Measurements from ENCODE around the gene CCDC146. TPM values are rescaled to one million over a fixed set of nuclear protein-coding genes. Genes with fewer than 3 reads are reported as not detected.

CCDC146 gene
- total and polyA plus RNA-seq, 9 of the 15 experiments (the other 6 are each of a cell fraction or from before 2014, with no cell fraction given): 0.10 to 0.98 (median 0.26) TPM; not detected in 1

DNA sequence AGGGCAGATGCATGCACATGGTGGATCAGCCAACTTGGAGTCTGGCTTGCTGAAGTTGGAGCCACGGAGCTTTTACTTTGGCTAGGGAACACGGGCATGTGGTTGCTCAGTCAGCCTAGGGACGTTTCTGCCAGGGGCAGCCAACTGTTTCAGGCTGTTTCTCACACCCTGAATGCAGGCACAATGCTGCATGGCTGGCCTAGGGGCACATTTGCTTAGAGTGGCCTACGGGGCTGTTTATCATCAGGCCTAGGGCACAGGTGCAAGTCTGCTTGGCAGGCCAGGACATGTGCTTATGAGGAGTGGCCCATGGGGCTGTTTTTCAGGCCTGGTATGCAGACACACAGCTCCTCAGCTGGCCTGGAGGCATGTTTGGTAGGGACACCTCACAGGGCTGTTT is 186.4 kb downstream of the CCDC146 start:
- POLR2A ChIA-PET: interaction anchor here (0.5 to 0.6 kb wide), 2 partner anchors 24 to 146 kb away, joined by 3 read pairs; no protein-coding TSS in a partner anchor
- peak overlapping the region in 1 of 2 experiments; percentile 31; a peak in 1 of 4 replicates for H3K9ac ChIP-seq (ENCODE audit: insufficient read depth in 1 of 2, low read depth in 2 of 2, low read length in 2 of 2)
- CTCF ChIA-PET (ENCODE audit: low intra/inter-chr PET ratio): interaction anchor here (0.6 kb wide), 1 partner anchor 76 kb away, joined by 3 read pairs; no protein-coding TSS in a partner anchor
- no peaks in the 10 kb centered on the region; a peak in 1 of 5 replicates for H3K4me1 ChIP-seq (replicated peaks in 1 of 2; ENCODE audit: control insufficient read depth in 2 of 2, insufficient read depth in 2 of 2, low read length in 2 of 2)
- H3K4me3 ChIP-seq: no peak overlapping the region
- FAIRE-seq (no peak), ATAC-seq (no peak), DNase-seq (ENCODE audit: extremely low read depth in 1 of 4, low spot score in 3 of 4) (no peak)
- no TSS peak for BruUV-seq (replicated peaks)
- in situ Hi-C loops (cut with MboI) (no loop called here), intact Hi-C loops (cut with micrococcal nuclease) (no loop called here)
- no peak overlapping the region for H3K4me2 ChIP-seq (ENCODE audit: insufficient read depth, low read length)
- no peaks in the 10 kb centered on the region for H3K79me2 ChIP-seq (ENCODE audit: control insufficient read depth, insufficient read depth, low read length)
- H4K20me1 ChIP-seq (replicated peaks; ENCODE audit: control insufficient read depth, insufficient read depth, low read length): no peaks in the 10 kb centered on the region
- H2AFZ ChIP-seq (ENCODE audit: low read depth, low read length): no peak overlapping the region
- no peaks in the 10 kb centered on the region for H3K9me3 ChIP-seq (replicated peaks; ENCODE audit: control insufficient read depth, insufficient read depth, low read depth, low read length)
- H3K36me3 ChIP-seq (ENCODE audit: control insufficient read depth, insufficient read depth, low read length): no peaks in the 10 kb centered on the region
- WGBS (ENCODE audit: insufficient coverage, low coverage, missing lambda C conversion rate): 2% methylated on average over 4 of the region's 4 CpGs
- no peaks in the 10 kb centered on the region for H3K9me1 ChIP-seq (ENCODE audit: control insufficient read depth, insufficient read depth, low read length)
- peaks cover 6 to 14% of the 10 kb centered on the region in 2 experiments; a peak in 4 of 5 replicates for H3K27me3 ChIP-seq (ENCODE audit: control insufficient read depth in 2 of 2, insufficient read depth in 2 of 2, low read length in 2 of 2)
- no peak overlapping the region for H3K27ac ChIP-seq (ENCODE audit: extremely low read depth, low read depth, low read length)
- TF ChIP-seq SP1 (CRISPR knock-in tag; IDR thresholded peaks at IDR 0.05) (no peak), CEBPB (tag; IDR thresholded peaks at IDR 0.05) (no peak), ESRRA (IDR thresholded peaks at IDR 0.05; ENCODE audit: borderline replicate concordance, low read depth) (no peak), MCM2 (IDR thresholded peaks at IDR 0.05; ENCODE audit: low read depth) (no peak), SRSF3 (IDR thresholded peaks at IDR 0.05; ENCODE audit: insufficient read depth, low read length) (no peak), SRSF9 (IDR thresholded peaks at IDR 0.05; ENCODE audit: borderline replicate concordance, low read depth, low read length) (no peak), MED1 (CRISPR knock-in tag; IDR thresholded peaks at IDR 0.05; ENCODE audit: borderline replicate concordance) (no peak)
- TF ChIP-seq, protein P1, sequence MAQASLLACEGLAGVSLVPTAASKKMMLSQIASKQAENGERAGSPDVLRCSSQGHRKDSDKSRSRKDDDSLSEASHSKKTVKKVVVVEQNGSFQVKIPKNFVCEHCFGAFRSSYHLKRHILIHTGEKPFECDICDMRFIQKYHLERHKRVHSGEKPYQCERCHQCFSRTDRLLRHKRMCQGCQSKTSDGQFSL (CRISPR knock-in tag; IDR thresholded peaks at IDR 0.05): no peak
- TF ChIP-seq, protein P1 (tag; IDR thresholded peaks at IDR 0.05): no peak
- TF ChIP-seq, protein P2, sequence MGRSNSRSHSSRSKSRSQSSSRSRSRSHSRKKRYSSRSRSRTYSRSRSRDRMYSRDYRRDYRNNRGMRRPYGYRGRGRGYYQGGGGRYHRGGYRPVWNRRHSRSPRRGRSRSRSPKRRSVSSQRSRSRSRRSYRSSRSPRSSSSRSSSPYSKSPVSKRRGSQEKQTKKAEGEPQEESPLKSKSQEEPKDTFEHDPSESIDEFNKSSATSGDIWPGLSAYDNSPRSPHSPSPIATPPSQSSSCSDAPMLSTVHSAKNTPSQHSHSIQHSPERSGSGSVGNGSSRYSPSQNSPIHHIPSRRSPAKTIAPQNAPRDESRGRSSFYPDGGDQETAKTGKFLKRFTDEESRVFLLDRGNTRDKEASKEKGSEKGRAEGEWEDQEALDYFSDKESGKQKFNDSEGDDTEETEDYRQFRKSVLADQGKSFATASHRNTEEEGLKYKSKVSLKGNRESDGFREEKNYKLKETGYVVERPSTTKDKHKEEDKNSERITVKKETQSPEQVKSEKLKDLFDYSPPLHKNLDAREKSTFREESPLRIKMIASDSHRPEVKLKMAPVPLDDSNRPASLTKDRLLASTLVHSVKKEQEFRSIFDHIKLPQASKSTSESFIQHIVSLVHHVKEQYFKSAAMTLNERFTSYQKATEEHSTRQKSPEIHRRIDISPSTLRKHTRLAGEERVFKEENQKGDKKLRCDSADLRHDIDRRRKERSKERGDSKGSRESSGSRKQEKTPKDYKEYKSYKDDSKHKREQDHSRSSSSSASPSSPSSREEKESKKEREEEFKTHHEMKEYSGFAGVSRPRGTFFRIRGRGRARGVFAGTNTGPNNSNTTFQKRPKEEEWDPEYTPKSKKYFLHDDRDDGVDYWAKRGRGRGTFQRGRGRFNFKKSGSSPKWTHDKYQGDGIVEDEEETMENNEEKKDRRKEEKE (IDR thresholded peaks at IDR 0.05; ENCODE audit: borderline replicate concordance in 1 of 2, control insufficient read depth in 1 of 2, low read depth in 2 of 2, low read length in 1 of 2): no peak
- TF ChIP-seq, protein P3, sequence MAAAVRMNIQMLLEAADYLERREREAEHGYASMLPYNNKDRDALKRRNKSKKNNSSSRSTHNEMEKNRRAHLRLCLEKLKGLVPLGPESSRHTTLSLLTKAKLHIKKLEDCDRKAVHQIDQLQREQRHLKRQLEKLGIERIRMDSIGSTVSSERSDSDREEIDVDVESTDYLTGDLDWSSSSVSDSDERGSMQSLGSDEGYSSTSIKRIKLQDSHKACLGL (CRISPR knock-in tag; IDR thresholded peaks at IDR 0.05; ENCODE audit: borderline replicate concordance, poor library complexity, severe bottlenecking): no peak
- TF ChIP-seq, protein P4, sequence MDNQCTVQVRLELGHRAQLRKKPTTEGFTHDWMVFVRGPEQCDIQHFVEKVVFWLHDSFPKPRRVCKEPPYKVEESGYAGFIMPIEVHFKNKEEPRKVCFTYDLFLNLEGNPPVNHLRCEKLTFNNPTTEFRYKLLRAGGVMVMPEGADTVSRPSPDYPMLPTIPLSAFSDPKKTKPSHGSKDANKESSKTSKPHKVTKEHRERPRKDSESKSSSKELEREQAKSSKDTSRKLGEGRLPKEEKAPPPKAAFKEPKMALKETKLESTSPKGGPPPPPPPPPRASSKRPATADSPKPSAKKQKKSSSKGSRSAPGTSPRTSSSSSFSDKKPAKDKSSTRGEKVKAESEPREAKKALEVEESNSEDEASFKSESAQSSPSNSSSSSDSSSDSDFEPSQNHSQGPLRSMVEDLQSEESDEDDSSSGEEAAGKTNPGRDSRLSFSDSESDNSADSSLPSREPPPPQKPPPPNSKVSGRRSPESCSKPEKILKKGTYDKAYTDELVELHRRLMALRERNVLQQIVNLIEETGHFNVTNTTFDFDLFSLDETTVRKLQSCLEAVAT (IDR thresholded peaks at IDR 0.05): no peak
- TF ChIP-seq, protein P5, sequence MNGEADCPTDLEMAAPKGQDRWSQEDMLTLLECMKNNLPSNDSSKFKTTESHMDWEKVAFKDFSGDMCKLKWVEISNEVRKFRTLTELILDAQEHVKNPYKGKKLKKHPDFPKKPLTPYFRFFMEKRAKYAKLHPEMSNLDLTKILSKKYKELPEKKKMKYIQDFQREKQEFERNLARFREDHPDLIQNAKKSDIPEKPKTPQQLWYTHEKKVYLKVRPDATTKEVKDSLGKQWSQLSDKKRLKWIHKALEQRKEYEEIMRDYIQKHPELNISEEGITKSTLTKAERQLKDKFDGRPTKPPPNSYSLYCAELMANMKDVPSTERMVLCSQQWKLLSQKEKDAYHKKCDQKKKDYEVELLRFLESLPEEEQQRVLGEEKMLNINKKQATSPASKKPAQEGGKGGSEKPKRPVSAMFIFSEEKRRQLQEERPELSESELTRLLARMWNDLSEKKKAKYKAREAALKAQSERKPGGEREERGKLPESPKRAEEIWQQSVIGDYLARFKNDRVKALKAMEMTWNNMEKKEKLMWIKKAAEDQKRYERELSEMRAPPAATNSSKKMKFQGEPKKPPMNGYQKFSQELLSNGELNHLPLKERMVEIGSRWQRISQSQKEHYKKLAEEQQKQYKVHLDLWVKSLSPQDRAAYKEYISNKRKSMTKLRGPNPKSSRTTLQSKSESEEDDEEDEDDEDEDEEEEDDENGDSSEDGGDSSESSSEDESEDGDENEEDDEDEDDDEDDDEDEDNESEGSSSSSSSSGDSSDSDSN (IDR thresholded peaks at IDR 0.05; ENCODE audit: borderline replicate concordance in 1 of 2, low read depth in 2 of 2, low read length in 2 of 2): no peak

Measured in K562 (cell line).